Activated naive CD4-positive, alpha-beta T cell treated with anti-CD3 and anti-CD28 coated beads, Interleukin-2, amount 50 U/mL, for 72 hours (primary cell): ENCODE data around the gene SLC10A3. TPM values are rescaled to one million over a fixed set of nuclear protein-coding genes. Genes with fewer than 3 reads are reported as not detected.
"Not testable (repeated sequence)": the region's sequence is repeated elsewhere in the genome, so short reads cannot be mapped to it uniquely, and the experiment has no call there.

Source experiments
- ATAC-seq, 2 donors: fragments of 150-1000 bp; cut with Tn5 transposase; 2 replicates each; pipeline ENCODE4 v1.10.0; 2021; ENCODE audit warnings: mild to moderate bottlenecking in 2 of 2, moderate library complexity in 2 of 2
- DNase-seq, 2 donors: peaks; one replicate each; pipeline ENCODE4 v3.0.0; 2021 to 2022; ENCODE audit warnings: low spot score in 2 of 2
- H3K27ac Mint-ChIP-seq, 2 donors: one replicate each; pipeline ENCODE4 v1.8.0; 2022; ENCODE audit warnings: mild to moderate bottlenecking in 2 of 2, mixed read lengths in 2 of 2
- H3K36me3 Mint-ChIP-seq, 2 donors: one replicate each; pipeline ENCODE4 v1.8.0; 2022; ENCODE audit warnings: mixed read lengths in 2 of 2
- H3K9me3 Mint-ChIP-seq, 2 donors: one replicate each; pipeline ENCODE4 v1.8.0; 2022; ENCODE audit warnings: mixed read lengths in 2 of 2
- total RNA-seq, 2 donors: library from RNA; stranded (reverse); gene quantifications; one replicate each; pipeline ENCODE4 v1.2.3, GENCODE V29; 2022

The SLC10A3 gene
- total RNA-seq, 2 donors from 2014 or later: 9.8 to 15.6 TPM

DNA sequence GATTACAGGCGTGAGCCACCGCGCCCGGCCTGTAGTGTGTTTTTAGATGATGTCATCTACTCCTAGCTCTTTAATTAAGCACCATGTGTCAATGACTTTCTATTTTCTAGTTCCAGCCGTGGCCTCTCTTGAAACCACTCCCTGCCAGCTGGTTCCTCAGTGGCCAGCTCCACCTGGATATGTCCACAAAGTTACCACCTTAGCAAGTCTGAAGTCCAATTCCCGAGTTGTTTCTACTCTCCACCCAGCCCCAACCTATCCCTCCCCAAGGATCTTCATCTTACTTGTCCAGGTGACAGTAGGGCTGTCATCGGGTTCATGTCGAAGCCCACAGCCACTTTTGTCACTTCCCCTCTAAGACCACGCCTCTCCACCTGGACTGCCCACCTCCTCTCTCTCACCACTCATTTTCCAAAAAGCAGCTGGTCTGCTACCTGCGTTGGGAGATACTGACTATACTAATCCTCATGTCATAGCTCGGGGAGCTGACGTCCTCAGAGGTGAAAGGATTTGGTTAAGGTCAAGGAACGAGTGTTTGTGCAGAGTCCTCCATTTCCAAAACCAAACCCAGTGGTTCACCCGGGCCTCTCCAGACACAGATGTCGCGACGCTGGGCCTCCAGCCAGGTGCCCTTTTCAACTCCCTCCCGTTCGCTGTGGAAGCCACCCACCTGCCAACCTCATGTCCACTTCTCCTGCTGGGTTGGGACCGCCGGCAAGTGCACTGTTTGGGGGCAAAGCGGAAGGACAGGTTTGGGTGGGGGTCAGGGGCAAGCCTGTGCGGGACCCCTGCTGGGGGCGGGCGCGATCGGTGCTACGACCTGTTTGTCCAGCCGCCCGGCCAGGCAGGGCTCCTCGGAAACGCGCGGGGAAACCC is 24.9 kb upstream of the SLC10A3 start:
- peak in 1 of 2 donors; percentile 22 for DNase-seq
- peak overlapping the region; percentile 68 to 88 for H3K27ac Mint-ChIP-seq
- H3K9me3 Mint-ChIP-seq: no peaks in the 10 kb centered on the region
- peaks cover 6 to 14% of the 10 kb centered on the region in 2 donors for H3K36me3 Mint-ChIP-seq
- peak in 1 of 2 donors; percentile 21 for ATAC-seq

DNA sequence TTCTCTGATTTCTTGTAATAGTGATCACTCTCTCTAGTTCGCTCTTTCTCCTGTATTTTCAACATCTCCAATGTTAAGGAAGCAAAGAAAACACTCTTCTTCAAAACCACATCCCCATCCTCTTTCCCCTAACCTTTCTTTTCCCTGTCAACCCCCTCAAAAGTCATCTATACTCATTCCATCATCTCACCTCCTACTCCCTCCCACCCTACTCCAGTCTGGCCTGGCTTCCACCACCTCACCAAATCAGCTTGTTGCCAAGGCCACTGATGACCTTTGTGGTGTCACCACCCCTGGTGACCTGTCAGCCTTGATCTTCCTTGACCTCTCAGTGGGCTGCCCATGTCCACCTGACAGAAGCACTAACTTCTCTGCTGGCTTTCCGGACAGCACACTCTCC is 23.3 kb upstream of the SLC10A3 start:
- H3K36me3 Mint-ChIP-seq: peaks cover 16 to 21% of the 10 kb centered on the region in 2 donors
- no peaks in the 10 kb centered on the region for H3K9me3 Mint-ChIP-seq
- H3K27ac Mint-ChIP-seq: peak overlapping the region; percentile 39 to 80
- DNase-seq (no peak), ATAC-seq (peak in 1 of 2 donors; percentile 19)

DNA sequence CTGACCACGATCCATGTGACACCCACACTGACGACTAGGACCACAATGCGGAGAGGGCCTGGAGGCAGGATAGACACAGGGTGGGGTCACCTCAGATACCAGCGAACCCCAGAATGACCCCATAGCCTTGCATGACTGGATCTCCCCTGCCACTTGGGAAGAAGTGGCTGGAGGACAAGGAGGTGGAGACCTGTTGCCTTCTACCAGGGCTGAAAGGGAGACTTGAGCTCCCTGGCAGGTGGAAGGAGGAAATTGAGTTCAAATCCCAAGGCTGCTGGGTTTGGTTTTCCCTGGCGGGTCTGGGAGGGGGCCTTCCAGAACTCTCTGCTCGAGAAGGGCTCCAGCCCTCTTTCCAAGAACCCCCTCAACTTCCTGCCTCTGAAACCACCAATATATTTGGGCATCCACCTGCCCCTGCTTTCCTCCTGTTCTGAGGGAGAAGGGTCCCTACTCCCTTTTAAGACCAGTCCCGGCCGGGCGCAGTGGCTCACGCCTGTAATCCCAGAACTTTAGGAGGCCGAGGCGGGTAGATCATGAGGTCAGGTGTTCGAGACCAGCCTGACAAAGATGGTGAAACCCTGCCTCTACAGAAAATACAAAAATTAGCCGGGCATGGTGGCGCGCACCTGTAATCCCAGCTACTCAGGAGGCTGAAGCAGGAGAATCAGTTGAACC is 22.6 kb upstream of the SLC10A3 start:
- Mint-ChIP-seq H3K27ac (peak overlapping the region in 1 of 2 donors; percentile 80), H3K9me3 (no peaks in the 10 kb centered on the region), H3K36me3 (peaks cover 16 to 21% of the 10 kb centered on the region in 2 donors)
- ATAC-seq (no peak), DNase-seq (no peak)

DNA sequence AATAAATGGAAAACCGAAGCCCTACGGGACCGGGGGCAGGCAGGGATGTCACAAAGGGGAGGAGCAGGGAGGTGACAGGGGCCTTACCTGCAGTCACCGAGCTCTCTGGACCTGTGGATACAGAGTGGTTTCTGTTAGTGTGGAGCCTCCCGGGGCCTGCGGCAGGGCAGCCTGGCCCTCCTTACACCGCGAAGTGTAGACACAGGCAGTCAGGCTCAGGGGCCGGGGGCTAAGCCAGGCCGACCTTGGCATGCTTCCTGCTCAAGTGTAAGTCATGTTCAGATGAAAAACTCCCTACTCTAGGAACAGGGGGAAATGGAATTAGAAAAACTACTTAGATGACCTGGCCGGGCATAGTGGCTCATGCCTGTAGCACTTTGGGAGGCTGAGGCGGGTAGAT is 21.3 kb upstream of the SLC10A3 start:
- H3K36me3 Mint-ChIP-seq: peaks cover 16 to 21% of the 10 kb centered on the region in 2 donors
- ATAC-seq (no peak), DNase-seq (no peak)
- no peaks in the 10 kb centered on the region for H3K9me3 Mint-ChIP-seq
- H3K27ac Mint-ChIP-seq: peak overlapping the region; percentile 55

DNA sequence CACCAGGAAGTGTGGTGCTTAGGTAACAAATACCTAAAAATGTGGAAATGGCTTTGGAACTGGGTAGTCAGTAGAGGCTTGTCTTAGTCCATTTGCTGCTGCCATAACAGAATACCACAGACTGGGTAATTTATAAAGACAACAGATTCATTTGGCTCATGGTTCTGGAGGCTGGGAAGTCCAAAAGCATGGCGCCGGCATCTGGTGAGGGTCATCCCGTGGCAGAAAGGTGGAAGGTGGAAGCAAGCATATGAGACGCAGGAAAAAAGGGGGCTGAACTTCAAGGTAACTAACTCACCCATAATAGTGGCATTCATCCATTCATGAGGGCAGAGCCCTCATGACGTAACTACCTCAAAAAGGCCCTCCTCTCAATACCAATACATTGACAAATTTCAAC is 19.0 kb upstream of the SLC10A3 start:
- Mint-ChIP-seq H3K9me3 (no peaks in the 10 kb centered on the region), H3K27ac (peak overlapping the region in 1 of 2 donors; percentile 32), H3K36me3 (peaks cover 10 to 15% of the 10 kb centered on the region in 2 donors)
- ATAC-seq: no peak
- no peak for DNase-seq

DNA sequence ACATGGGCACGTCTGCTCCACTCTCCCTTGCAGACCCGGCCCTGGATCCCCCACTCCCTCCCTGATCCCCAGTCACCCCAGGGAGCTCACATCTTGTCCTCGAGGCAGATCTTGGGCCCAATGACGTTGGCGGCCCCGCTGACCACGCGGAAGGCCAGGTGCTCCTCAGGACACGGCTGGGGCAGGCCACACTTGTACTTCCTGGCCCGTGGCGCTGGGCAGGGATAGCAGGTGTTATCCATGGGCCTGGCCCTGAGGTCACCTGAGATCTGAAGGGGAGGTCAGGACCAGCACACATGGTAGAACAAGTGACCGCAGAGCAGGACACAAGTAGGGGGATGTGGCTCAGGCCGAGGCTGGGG is 17.9 kb upstream of the SLC10A3 start:
- Mint-ChIP-seq H3K27ac (peak overlapping the region; percentile 32 to 72), H3K9me3 (no peaks in the 10 kb centered on the region), H3K36me3 (peaks cover 7 to 10% of the 10 kb centered on the region in 2 donors)
- DNase-seq (no peak), ATAC-seq (no peak)

DNA sequence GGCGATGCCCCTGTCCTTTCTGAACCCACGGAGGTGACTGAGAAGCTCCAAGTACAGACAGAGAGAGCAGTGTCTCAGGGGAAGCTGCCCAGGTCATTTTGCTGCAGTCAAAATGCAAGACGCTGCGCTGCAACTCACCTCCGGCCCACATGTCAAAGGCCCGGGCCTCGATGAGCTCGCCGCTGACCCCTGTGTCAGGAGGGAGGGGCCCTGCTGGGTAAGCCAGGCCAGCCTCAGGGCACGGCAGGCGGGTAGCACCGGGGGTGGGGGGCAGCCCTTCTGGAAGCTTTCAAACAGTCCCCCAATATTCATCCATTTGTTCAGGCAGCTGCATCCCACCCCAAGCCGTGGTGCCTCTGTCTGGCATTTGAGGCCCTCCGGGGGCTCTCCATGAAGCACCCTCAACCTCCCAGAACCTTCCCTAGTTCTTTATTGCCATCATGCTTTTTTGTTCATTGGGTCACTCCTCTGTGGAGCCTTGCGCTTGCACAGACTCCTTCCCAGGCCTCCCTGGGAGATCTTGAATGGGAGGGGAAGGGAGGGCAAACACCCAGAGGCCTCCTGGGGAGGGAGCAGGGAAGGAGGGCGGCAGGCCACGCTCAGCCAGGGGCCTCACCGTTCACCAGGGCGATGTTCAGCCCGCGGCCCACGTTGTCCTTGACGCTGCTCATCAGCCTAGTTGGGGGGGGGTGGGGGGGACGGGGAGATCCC is 17.4 kb upstream of the SLC10A3 start:
- ATAC-seq: no peak
- Mint-ChIP-seq H3K9me3 (no peaks in the 10 kb centered on the region), H3K36me3 (peaks cover 7 to 10% of the 10 kb centered on the region in 2 donors), H3K27ac (no peak overlapping the region)
- DNase-seq: no peak

DNA sequence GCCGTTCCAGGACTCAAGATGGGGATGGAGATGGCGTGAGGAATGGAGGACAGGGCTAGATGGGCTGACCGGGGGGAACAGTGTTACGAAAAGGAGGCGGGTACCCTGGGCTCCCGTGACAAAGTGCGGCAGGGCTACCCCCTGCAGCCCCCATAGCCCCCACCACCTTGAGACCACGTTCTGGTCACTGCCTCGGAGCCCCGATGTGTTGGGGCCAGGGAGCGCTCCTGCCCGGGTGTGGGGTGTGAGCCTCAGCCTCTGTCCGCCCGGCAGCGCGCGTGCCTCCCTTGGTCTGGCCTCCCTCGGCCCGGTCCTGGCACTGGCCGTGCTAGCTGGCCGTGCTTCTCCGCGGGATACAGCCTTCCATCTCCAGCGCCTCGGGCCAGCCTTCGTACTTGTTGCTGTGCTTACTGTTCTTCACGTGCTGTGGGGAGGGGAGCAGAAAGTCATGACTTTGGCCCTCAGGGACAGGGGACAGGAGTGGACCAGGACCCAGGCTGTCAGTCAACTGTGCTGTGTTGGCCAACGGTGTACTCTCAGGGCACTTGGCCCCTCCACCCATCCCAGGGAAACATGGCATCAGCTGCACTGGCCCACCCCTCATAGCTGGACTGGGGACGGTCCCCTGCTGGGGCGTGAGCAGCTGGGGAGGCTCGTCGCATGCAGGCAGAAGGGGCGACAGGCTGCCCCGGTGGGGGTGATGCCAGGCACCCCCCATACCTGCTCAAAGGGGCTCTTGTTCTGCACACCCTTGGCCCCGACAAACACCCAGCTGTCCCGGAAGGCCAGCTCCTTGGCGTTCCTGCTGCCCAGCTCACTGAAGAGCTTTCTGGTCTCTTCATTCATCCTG is 16.3 kb upstream of the SLC10A3 start:
- H3K9me3 Mint-ChIP-seq: no peaks in the 10 kb centered on the region
- DNase-seq (no peak), ATAC-seq (no peak)
- no peak overlapping the region for H3K27ac Mint-ChIP-seq
- H3K36me3 Mint-ChIP-seq: peaks cover 7 to 10% of the 10 kb centered on the region in 2 donors

DNA sequence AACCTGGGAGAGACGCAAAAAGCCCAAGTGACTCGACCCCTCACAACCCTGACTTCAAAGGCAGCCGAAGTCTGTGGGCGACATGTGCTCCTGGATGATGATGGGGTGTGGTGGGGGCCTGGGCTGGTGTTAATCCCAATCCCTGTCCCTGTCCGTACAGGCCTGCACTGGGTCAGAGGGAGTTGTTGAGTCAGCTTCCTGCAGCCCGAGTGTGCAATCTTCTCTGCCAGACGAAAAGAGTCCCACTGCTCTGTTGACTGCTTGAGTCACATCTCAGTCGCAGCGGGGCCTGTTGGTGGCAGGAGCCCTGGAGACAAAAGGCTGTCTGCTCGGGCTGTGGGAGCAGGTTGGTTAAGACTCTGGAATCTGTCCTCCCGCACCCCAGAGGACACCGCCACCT is 15.3 kb upstream of the SLC10A3 start:
- no peaks in the 10 kb centered on the region for H3K9me3 Mint-ChIP-seq
- DNase-seq (no peak), ATAC-seq (no peak)
- no peak overlapping the region for H3K27ac Mint-ChIP-seq
- H3K36me3 Mint-ChIP-seq: peaks cover 7 to 10% of the 10 kb centered on the region in 2 donors

DNA sequence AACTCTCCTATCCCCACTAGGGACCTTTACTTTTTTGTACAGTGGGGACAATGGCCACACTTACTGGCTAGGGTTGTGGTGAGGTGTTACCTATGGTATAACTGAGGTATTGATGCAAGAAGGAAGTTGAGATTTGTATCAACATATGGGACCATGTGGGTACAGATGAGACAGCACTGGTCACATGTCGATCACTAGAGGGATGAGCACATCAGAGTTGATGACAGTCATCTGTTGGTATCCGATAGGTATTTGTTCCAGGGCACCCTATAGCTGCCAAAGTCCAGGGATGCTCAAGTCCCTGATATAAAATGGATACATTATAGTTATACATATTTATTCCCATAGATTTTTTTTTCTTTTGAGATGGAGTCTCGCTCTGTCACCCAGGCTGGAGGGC is 12.6 kb upstream of the SLC10A3 start:
- Mint-ChIP-seq H3K27ac (no peak overlapping the region), H3K9me3 (no peaks in the 10 kb centered on the region), H3K36me3 (no peaks in the 10 kb centered on the region)
- no peak for DNase-seq
- peak in 1 of 2 donors; percentile 26 for ATAC-seq

DNA sequence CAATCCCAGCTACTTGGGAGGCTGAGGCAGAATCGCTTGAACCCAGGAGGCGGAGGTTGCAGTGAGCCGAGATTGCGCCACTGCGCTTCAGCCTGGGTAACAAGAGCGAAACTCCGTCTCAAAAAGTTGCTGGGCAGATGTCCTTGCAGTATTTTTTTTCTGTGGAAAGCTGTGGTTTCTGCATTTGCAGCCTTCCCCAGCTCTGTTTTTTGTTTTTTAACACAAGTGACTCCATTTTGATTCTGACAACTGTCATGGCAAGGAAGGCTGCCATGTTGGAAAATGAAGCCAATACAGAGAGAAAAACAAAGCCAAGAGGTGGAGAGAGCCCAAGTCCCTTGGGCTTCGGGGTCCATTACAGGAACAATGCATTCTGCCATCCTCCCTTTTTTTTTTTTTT is 11.7 kb upstream of the SLC10A3 start:
- Mint-ChIP-seq H3K36me3 (no peaks in the 10 kb centered on the region), H3K27ac (no peak overlapping the region), H3K9me3 (no peaks in the 10 kb centered on the region)
- ATAC-seq: no peak
- no peak for DNase-seq

DNA sequence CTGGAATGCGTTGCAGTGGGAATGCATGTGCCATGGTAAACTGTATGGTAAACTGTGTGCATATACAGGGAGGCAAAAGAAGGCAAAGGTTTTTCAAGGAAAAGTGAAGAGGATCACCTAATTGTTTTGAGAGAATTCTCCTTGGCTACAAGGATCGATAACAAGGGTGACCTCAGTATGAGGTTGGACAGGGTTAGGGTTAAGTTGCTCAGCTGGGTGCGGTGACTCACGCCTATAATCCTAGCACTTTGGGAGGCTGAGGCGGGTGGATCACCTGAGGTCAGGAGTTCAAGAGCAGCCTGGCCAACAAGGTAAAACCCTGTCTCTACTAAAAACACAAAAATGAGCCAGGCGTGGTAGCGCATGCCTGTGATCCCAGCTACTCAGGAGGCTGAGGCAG is 11.0 kb upstream of the SLC10A3 start:
- ATAC-seq: peak in 1 of 2 donors; percentile 16
- H3K36me3 Mint-ChIP-seq, H3K27ac Mint-ChIP-seq, H3K9me3 Mint-ChIP-seq, DNase-seq: not testable (repeated sequence)

DNA sequence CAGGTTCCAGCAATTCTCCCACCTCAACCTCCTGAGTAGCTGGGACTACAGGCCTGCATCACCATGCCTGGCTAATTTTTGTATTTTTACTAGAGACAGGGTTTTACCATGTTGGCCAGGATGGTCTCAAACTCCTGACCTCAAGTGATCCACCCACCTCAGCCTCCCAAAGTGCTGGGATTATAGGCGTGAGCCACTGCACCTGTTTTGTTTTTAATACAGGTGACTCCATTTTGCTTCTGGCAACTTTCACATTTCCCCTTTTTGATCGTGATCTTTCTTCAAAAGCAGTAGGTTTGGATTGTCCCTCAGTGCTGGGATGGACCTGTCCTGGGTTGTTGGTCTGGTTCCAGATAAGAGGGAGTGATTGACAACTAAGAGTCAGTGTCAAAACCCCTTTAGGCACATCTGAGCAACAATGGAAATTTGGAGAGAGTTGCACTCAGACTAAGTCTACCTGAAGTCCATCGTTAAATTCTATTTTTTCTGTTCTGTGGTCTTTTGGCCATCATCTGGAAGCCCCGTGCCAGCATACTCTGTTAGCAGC is 6.2 kb upstream of the SLC10A3 start:
- DNase-seq, H3K9me3 Mint-ChIP-seq, ATAC-seq, H3K36me3 Mint-ChIP-seq: not testable (repeated sequence)
- peak overlapping the region in 1 of 2 donors; percentile 53 for H3K27ac Mint-ChIP-seq

DNA sequence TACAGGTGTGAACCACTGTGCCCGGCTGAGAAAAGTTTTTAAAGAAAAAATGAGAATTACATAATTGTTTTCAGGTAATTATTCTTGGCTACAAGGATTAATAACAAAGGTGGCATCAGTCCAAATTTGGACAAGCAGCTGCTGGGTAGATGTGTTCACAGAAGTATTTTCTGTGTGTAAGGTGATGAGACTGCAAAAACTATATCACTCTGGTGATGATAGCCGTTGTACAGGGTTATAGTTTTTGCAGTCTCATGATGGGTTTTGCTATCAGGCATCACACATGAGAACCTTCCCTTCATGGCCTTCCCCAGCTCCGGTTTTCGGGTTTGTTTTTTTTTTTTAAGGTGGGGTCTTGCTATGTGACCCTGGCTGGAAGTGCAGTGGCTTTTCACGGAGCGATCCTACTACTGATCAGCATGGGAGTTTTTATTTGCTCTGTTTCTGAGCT is 5.1 kb upstream of the SLC10A3 start:
- no peaks in the 10 kb centered on the region for H3K9me3 Mint-ChIP-seq
- ATAC-seq (no peak), DNase-seq (no peak)
- H3K36me3 Mint-ChIP-seq: no peaks in the 10 kb centered on the region
- H3K27ac Mint-ChIP-seq: no peak overlapping the region

DNA sequence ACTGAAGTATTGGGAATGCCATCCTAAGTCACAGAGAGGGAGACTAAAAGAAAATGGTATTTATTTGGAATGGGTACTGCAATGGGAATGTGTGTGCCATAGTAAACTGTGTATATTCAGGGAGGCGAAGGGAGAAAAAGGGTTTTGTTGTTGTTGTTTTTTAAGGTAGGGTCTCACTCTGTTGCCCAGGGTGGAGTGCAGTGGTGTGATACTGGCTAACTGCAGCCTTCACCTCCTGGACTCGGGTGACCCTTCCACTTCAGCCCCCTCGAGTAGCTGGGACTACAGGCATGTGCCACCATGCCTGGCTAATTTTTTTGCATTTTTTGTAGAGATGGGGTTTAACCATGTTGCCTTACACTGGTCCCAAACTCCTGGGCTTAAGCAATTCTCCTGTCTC is 4.3 kb upstream of the SLC10A3 start:
- H3K36me3 Mint-ChIP-seq: peaks cover 0 to 2% of the 10 kb centered on the region in 2 donors
- no peaks in the 10 kb centered on the region for H3K9me3 Mint-ChIP-seq
- H3K27ac Mint-ChIP-seq: no peak overlapping the region
- ATAC-seq: no peak
- DNase-seq: no peak

DNA sequence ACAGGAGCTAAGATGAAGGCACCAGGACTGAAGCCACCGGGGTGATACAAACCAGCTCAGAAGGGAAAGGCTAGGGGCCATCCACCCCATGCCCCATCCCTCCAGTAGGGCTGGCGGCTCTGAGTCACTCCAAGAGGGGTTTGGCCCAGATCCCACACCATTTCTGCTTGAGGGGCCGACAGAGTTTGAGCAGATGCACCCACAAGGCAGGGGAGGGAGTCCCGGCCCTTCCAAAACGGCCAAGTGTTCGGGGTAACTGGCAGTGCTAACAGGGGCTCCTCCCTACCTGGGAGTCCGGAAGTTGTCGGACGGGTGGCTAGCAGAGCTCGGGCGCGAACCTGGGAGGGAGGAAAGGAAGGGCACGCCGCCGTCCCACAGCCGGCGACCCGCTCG is 412 bp downstream of the SLC10A3 start:
- Mint-ChIP-seq H3K36me3 (peaks cover 5% of the 10 kb centered on the region in 2 donors), H3K27ac (peak overlapping the region; percentile 81 to 84), H3K9me3 (no peaks in the 10 kb centered on the region)
- ATAC-seq (peak; percentile 17 to 32), DNase-seq (peak in 1 of 2 donors; percentile 23)
